ENCODE measurements around the gene TACC2.
A peak's percentile ranks its signal among the peaks of the same experiment; 100 is the strongest.

Gene TACC2

GRCh38 chr10:122054048-122055025 lies 65.4 kb downstream of the TACC2 start:
- peak; percentile 82 for DNase-seq
- TF ChIP-seq, protein P1, sequence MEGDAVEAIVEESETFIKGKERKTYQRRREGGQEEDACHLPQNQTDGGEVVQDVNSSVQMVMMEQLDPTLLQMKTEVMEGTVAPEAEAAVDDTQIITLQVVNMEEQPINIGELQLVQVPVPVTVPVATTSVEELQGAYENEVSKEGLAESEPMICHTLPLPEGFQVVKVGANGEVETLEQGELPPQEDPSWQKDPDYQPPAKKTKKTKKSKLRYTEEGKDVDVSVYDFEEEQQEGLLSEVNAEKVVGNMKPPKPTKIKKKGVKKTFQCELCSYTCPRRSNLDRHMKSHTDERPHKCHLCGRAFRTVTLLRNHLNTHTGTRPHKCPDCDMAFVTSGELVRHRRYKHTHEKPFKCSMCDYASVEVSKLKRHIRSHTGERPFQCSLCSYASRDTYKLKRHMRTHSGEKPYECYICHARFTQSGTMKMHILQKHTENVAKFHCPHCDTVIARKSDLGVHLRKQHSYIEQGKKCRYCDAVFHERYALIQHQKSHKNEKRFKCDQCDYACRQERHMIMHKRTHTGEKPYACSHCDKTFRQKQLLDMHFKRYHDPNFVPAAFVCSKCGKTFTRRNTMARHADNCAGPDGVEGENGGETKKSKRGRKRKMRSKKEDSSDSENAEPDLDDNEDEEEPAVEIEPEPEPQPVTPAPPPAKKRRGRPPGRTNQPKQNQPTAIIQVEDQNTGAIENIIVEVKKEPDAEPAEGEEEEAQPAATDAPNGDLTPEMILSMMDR (IDR thresholded peaks at IDR 0.05; ENCODE audit: low read depth, low read length) = peak; percentile 87
- Histone ChIP-seq H3K9me3 (ENCODE audit: severe bottlenecking) (no peaks in the 10 kb centered on the region), H3K4me3 (ENCODE audit: low read depth, low read length) (no peak overlapping the region), H3K27ac (0 out of 2 replicates have a peak overlapping the region, but pooled peaks have one; percentile 12), H3K27me3 (ENCODE audit: insufficient read depth, low read depth, severe bottlenecking) (no peaks in the 10 kb centered on the region), H3K36me3 (no peaks in the 10 kb centered on the region)

DNA sequence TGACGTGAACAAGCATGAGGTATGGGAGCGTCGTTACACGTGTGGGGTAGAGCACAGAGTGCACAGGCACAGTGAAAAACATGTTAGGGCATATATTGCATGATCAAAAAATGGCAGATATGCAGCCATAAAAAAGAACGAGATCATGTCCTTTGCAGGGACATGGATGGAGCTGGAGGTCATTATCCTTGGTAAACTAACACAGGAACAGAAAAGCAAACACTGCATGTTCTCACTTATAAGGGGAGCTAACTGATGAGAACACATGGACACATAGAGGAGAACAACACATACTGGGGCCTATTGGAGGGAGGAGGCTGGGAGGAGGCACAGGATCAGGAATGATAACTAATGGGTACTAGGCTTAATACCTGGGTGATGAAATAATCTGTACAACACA lies 66.3 kb downstream of the TACC2 start:
- DNase-seq = no peak
- Histone ChIP-seq H3K27ac (no peak overlapping the region), H3K9me3 (ENCODE audit: severe bottlenecking) (no peaks in the 10 kb centered on the region), H3K4me3 (ENCODE audit: low read depth, low read length) (no peak overlapping the region), H3K27me3 (ENCODE audit: insufficient read depth, low read depth, severe bottlenecking) (no peaks in the 10 kb centered on the region), H3K36me3 (no peaks in the 10 kb centered on the region)
- TF ChIP-seq, protein P1 (IDR thresholded peaks at IDR 0.05; ENCODE audit: low read depth, low read length) = no peak

DNA sequence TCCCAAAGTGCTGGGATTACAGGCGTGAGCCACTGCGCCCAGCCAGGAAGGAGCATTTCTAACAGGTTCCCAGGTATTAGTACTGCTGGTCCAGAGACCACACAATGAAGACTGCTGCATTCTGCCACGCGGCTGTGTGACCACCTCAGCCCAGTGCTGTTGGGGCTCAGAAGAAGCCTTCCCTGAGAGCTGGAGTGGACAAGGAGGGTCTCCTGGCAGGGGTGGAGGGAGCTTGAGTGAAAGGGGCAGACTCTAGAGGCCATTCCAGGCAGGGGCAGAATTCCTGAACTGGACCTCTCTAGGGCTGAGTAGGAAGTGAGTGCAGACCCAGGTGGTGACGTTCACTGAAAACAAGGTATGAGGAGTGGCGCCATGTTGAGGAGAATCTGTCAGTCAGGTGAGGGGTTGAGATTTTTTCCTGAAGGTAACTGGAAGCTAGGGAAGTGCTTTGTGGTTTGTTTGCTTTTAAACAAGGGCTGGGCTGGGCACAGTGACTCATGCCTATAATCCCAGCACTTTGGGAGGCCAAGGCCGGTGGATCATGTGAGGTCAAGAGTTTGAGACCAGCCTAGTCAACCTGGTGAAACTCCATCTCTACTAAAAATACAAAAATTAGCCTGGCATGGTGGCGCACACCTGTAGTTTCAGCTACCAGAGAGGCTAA lies 67.6 kb downstream of the TACC2 start:
- H3K27ac ChIP-seq = no peak overlapping the region
- no peak for DNase-seq

GRCh38 chr10:122057841-122058413 lies 69.0 kb downstream of the TACC2 start:
- H3K27me3 ChIP-seq (ENCODE audit: insufficient read depth, low read depth, severe bottlenecking) = no peaks in the 10 kb centered on the region
- TF ChIP-seq, protein P1 (IDR thresholded peaks at IDR 0.05; ENCODE audit: low read depth, low read length) = no peak
- H3K4me3 ChIP-seq (ENCODE audit: low read depth, low read length) = no peak overlapping the region
- H3K36me3 ChIP-seq = no peaks in the 10 kb centered on the region
- no peaks in the 10 kb centered on the region for H3K9me3 ChIP-seq (ENCODE audit: severe bottlenecking)
- no peak for DNase-seq
- H3K27ac ChIP-seq = no peak overlapping the region

More for the DNA sequence above, 67.6 kb downstream of the TACC2 start:
- no peak overlapping the region for H3K4me3 ChIP-seq (ENCODE audit: low read depth, low read length)
- H3K9me3 ChIP-seq (ENCODE audit: severe bottlenecking) = no peaks in the 10 kb centered on the region
- TF ChIP-seq, protein P1 (IDR thresholded peaks at IDR 0.05; ENCODE audit: low read depth, low read length) = no peak
- no peaks in the 10 kb centered on the region for H3K36me3 ChIP-seq
- H3K27me3 ChIP-seq (ENCODE audit: insufficient read depth, low read depth, severe bottlenecking) = no peaks in the 10 kb centered on the region

GRCh38 chr10:122060250-122060649 lies 71.3 kb downstream of the TACC2 start:
- TF ChIP-seq, protein P1 (IDR thresholded peaks at IDR 0.05; ENCODE audit: low read depth, low read length) = no peak
- Histone ChIP-seq H3K27me3 (ENCODE audit: insufficient read depth, low read depth, severe bottlenecking) (no peaks in the 10 kb centered on the region), H3K27ac (no peak overlapping the region)

More at GRCh38 chr10:122060250-122060649, 71.3 kb downstream of the TACC2 start:
- no peaks in the 10 kb centered on the region for H3K9me3 ChIP-seq (ENCODE audit: severe bottlenecking)
- no peak for DNase-seq
- no peaks in the 10 kb centered on the region for H3K36me3 ChIP-seq
- no peak overlapping the region for H3K4me3 ChIP-seq (ENCODE audit: low read depth, low read length)
